ENCODE data around the gene AFMID. TPM values are rescaled to one million over a fixed set of nuclear protein-coding genes. Genes with fewer than 3 reads are reported as not detected.

The AFMID gene
- total RNA-seq, 1 experiment from 2014 or later, result 30.8 TPM

DNA sequence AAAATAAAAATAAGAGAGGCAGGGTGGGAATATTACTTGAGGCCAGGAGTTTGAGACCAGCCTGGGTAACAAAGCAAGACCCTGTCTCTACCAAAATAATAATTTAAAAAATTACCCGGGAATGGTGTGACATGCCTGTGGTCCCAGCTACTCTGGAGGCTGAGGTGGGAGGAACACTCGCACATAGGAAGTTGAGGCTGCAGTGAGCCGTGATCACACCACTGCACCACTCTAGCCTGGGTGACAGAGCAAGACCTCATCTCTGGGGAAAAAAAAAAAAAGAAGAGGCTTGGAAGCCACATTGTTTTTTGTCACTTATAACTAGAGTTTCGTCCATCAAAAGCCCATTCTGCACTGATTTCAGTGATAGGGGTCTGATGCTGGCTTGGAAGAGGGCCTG lies 41.0 kb downstream of the AFMID start:
- Mint-ChIP-seq H3K27me3 (ENCODE audit: unreplicated experiment) (peaks cover 27% of the 10 kb centered on the region), H3K27ac (ENCODE audit: unreplicated experiment) (no peak overlapping the region), H3K9me3 (ENCODE audit: low read depth, unreplicated experiment) (no peaks in the 10 kb centered on the region), H3K4me3 (ENCODE audit: low read depth, unreplicated experiment) (no peak overlapping the region), H3K36me3 (ENCODE audit: insufficient read depth, unreplicated experiment) (peaks cover 13% of the 10 kb centered on the region), H3K4me1 (ENCODE audit: low read depth, unreplicated experiment) (peaks cover 8% of the 10 kb centered on the region)
- intact Hi-C loops (cut with micrococcal nuclease; ENCODE audit: unreplicated experiment), result no loop called here
- CTCF ChIA-PET, result interaction anchor here (0.7 kb wide), 1 partner anchor 21 kb away, joined by 3 read pairs; no protein-coding TSS in a partner anchor
- TF ChIP-seq CTCF (IDR thresholded peaks at IDR 0.05; ENCODE audit: unreplicated experiment), result no peak
- DNase-seq, result no peak
- no TSS peak for BruUV-seq (replicated peaks)

GRCh38 chr17:78230252-78230962 lies 43.2 kb downstream of the AFMID start:
- Mint-ChIP-seq H3K27me3 (ENCODE audit: unreplicated experiment) (peaks cover 27% of the 10 kb centered on the region), H3K4me3 (ENCODE audit: low read depth, unreplicated experiment) (no peak overlapping the region), H3K36me3 (ENCODE audit: insufficient read depth, unreplicated experiment) (no peaks in the 10 kb centered on the region), H3K27ac (ENCODE audit: unreplicated experiment) (no peak overlapping the region), H3K9me3 (ENCODE audit: low read depth, unreplicated experiment) (no peaks in the 10 kb centered on the region), H3K4me1 (ENCODE audit: low read depth, unreplicated experiment) (peaks cover 8% of the 10 kb centered on the region)
- no peak for TF ChIP-seq CTCF (IDR thresholded peaks at IDR 0.05; ENCODE audit: unreplicated experiment)
- DNase-seq, result no peak
- CTCF ChIA-PET, result interaction anchor here (0.7 kb wide), 1 partner anchor 10 kb away, joined by 8 read pairs; no protein-coding TSS in a partner anchor
- intact Hi-C loops (cut with micrococcal nuclease; ENCODE audit: unreplicated experiment), result no loop called here
- BruUV-seq (replicated peaks), result no TSS peak

- CTCF ChIA-PET, result no interaction called here
- Mint-ChIP-seq H3K9me3 (ENCODE audit: low read depth, unreplicated experiment) (no peaks in the 10 kb centered on the region), H3K36me3 (ENCODE audit: insufficient read depth, unreplicated experiment) (no peaks in the 10 kb centered on the region), H3K27ac (ENCODE audit: unreplicated experiment) (no peak within 1 kb of the TSS), H3K27me3 (ENCODE audit: unreplicated experiment) (peaks cover 27% of the 10 kb centered on the region), H3K4me1 (ENCODE audit: low read depth, unreplicated experiment) (peaks cover 8% of the 10 kb centered on the region), H3K4me3 (ENCODE audit: low read depth, unreplicated experiment) (no peak within 1 kb of the TSS)
- intact Hi-C loops (cut with micrococcal nuclease; ENCODE audit: unreplicated experiment), result no loop called here
- TF ChIP-seq CTCF (IDR thresholded peaks at IDR 0.05; ENCODE audit: unreplicated experiment), result no peak
- no TSS peak for BruUV-seq (replicated peaks)
- DNase-seq, result no peak
Observed at GRCh38 chr17:78230996-78231935, 44.1 kb downstream of the AFMID start, which contains the start of gene TMEM235. Gene TMEM235, plus strand, starts transcription at chr17:78231631. Its CDS starts 393 bp downstream, at chr17:78232024.

- DNase-seq, result no peak
- peaks cover 8% of the 10 kb centered on the region for H3K4me1 Mint-ChIP-seq (ENCODE audit: low read depth, unreplicated experiment)
- H3K27ac Mint-ChIP-seq (ENCODE audit: unreplicated experiment), result no peak overlapping the region
- CTCF ChIA-PET, result no interaction called here
- intact Hi-C loops (cut with micrococcal nuclease; ENCODE audit: unreplicated experiment), result no loop called here
- BruUV-seq (replicated peaks), result no TSS peak
- H3K36me3 Mint-ChIP-seq (ENCODE audit: insufficient read depth, unreplicated experiment), result no peaks in the 10 kb centered on the region
- H3K27me3 Mint-ChIP-seq (ENCODE audit: unreplicated experiment), result peaks cover 27% of the 10 kb centered on the region
- no peak for TF ChIP-seq CTCF (IDR thresholded peaks at IDR 0.05; ENCODE audit: unreplicated experiment)
- H3K9me3 Mint-ChIP-seq (ENCODE audit: low read depth, unreplicated experiment), result no peaks in the 10 kb centered on the region
- no peak overlapping the region for H3K4me3 Mint-ChIP-seq (ENCODE audit: low read depth, unreplicated experiment)
Observed at GRCh38 chr17:78231991-78232858, 45.1 kb downstream of the AFMID start.

All from Calu3 (cell line).